ENCODE results near the gene PBX2. TPM values are rescaled to one million over a fixed set of nuclear protein-coding genes. Genes with fewer than 3 reads are reported as not detected.
"Not testable (repeated sequence)": the region's sequence is repeated elsewhere in the genome, so short reads cannot be mapped to it uniquely, and the experiment has no call there.

The PBX2 gene
- total RNA-seq, 1 experiment from 2014 or later: 48.1 TPM

DNA sequence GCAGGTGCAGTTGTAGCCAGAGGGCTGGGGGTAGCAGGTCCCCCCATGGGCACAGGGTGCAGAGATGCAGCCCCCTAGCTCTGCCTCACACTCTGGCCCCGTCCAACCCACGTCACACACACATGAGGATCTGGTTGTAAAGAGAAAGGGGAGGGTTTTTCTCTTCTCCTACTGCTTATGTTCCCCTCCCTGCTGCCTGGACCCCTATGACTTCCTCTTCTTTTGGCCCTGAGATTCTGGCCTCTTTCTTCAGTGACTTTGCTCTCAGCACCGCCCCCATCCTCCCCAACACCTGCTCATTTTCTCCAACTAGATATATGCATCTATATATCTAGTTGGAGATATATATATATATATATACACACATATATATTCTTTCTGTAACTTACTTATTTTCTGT, 24.1 kb upstream of the PBX2 start:
- peaks cover 10% of the 10 kb centered on the region for H3K4me1 Mint-ChIP-seq (ENCODE audit: insufficient read depth, unreplicated experiment)
- no peak for DNase-seq (ENCODE audit: unreplicated experiment)
- no peak overlapping the region for H3K4me3 Mint-ChIP-seq (ENCODE audit: unreplicated experiment)
- no peaks in the 10 kb centered on the region for H3K36me3 Mint-ChIP-seq (ENCODE audit: insufficient read depth, unreplicated experiment)
- H3K27ac Mint-ChIP-seq (ENCODE audit: low read depth, unreplicated experiment): no peak overlapping the region
- intact Hi-C loops (cut with micrococcal nuclease): no loop called here
- POLR2A ChIA-PET: interaction anchor here (0.6 to 1.5 kb wide), 2 partner anchors 19 to 653 kb away, joined by 3 to 4 read pairs; no protein-coding TSS in a partner anchor
- CTCF ChIA-PET: no interaction called here
- H3K27me3 Mint-ChIP-seq (ENCODE audit: insufficient read depth, unreplicated experiment): peaks cover 38% of the 10 kb centered on the region
- H3K9me3 Mint-ChIP-seq (ENCODE audit: unreplicated experiment): no peaks in the 10 kb centered on the region
- no TSS peak for BruUV-seq (replicated peaks)
- TF ChIP-seq, protein P1, sequence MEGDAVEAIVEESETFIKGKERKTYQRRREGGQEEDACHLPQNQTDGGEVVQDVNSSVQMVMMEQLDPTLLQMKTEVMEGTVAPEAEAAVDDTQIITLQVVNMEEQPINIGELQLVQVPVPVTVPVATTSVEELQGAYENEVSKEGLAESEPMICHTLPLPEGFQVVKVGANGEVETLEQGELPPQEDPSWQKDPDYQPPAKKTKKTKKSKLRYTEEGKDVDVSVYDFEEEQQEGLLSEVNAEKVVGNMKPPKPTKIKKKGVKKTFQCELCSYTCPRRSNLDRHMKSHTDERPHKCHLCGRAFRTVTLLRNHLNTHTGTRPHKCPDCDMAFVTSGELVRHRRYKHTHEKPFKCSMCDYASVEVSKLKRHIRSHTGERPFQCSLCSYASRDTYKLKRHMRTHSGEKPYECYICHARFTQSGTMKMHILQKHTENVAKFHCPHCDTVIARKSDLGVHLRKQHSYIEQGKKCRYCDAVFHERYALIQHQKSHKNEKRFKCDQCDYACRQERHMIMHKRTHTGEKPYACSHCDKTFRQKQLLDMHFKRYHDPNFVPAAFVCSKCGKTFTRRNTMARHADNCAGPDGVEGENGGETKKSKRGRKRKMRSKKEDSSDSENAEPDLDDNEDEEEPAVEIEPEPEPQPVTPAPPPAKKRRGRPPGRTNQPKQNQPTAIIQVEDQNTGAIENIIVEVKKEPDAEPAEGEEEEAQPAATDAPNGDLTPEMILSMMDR (IDR thresholded peaks at IDR 0.05; ENCODE audit: unreplicated experiment): no peak

DNA sequence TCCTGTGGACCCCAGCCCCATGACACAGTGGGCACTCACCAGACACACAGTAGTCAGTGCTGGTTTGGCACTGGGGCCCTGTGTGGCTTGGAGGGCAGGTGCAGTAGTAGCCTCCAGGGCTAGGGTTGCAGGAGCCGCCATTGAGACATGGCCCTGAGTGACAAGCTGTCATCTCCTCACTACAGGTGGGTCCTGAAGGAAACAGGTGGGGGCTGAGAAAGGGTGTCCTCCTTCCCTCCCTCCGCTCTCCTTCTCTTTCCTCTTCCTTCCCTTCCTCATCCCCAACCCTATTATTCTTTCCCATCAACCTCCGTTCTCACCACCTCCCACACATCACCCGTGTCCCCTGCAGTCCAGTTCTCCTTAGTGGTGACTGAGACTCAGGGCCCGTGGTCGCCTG, 23.6 kb upstream of the PBX2 start:
- TF ChIP-seq, protein P1 (IDR thresholded peaks at IDR 0.05; ENCODE audit: unreplicated experiment): no peak
- ChIA-PET CTCF (interaction anchor here (0.6 to 0.7 kb wide), 2 partner anchors 18 to 490 kb away, joined by 3 to 4 read pairs; no protein-coding TSS in a partner anchor), POLR2A (no interaction called here)
- no peak overlapping the region for H3K27ac Mint-ChIP-seq (ENCODE audit: low read depth, unreplicated experiment)
- H3K27me3 Mint-ChIP-seq (ENCODE audit: insufficient read depth, unreplicated experiment): peaks cover 34% of the 10 kb centered on the region
- no TSS peak for BruUV-seq (replicated peaks)
- no peaks in the 10 kb centered on the region for H3K36me3 Mint-ChIP-seq (ENCODE audit: insufficient read depth, unreplicated experiment)
- H3K9me3 Mint-ChIP-seq (ENCODE audit: unreplicated experiment): no peaks in the 10 kb centered on the region
- no peak overlapping the region for H3K4me3 Mint-ChIP-seq (ENCODE audit: unreplicated experiment)
- no peak for DNase-seq (ENCODE audit: unreplicated experiment)
- peaks cover 10% of the 10 kb centered on the region for H3K4me1 Mint-ChIP-seq (ENCODE audit: insufficient read depth, unreplicated experiment)
- intact Hi-C loops (cut with micrococcal nuclease): no loop called here

GRCh38 chr6:32212076-32212760, 22.2 kb upstream of the PBX2 start:
- CTCF ChIA-PET: interaction anchor here (0.6 to 1.4 kb wide), 2 partner anchors 42 to 94 kb away, joined by 3 to 4 read pairs; no protein-coding TSS in a partner anchor
- peak; percentile 69 for DNase-seq (ENCODE audit: unreplicated experiment)
- TF ChIP-seq, protein P1 (IDR thresholded peaks at IDR 0.05; ENCODE audit: unreplicated experiment): no peak
- Mint-ChIP-seq H3K4me3 (ENCODE audit: unreplicated experiment) (no peak overlapping the region), H3K36me3 (ENCODE audit: insufficient read depth, unreplicated experiment) (no peaks in the 10 kb centered on the region), H3K27ac (ENCODE audit: low read depth, unreplicated experiment) (no peak overlapping the region), H3K27me3 (ENCODE audit: insufficient read depth, unreplicated experiment) (peaks cover 19% of the 10 kb centered on the region), H3K9me3 (ENCODE audit: unreplicated experiment) (no peaks in the 10 kb centered on the region), H3K4me1 (ENCODE audit: insufficient read depth, unreplicated experiment) (peaks cover 10% of the 10 kb centered on the region)
- intact Hi-C loops (cut with micrococcal nuclease): no loop called here
- BruUV-seq (replicated peaks): no TSS peak
- POLR2A ChIA-PET: interaction anchor here (0.6 to 1.2 kb wide), 2 partner anchors 22 to 607 kb away, joined by 3 read pairs; partner anchors contain the start of gene PBX2

DNA sequence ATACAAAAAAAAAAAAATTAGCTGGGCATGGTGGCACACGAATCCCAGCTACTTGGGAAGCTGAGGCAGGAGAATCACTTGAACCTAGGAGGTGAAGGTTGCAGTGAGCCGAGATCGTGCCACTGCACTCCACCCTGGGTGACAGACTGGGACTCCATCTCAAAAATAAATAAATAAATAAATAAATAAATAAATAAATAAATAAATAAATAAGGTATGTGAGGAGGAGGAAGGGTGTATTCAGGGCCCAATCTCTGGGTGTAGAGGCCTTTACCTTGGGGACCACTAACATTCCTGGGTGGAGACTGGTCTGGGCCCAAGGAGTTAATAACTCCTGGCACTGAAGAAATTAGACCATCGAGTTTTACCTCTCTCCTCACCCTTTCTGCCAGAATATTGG, 21.4 kb upstream of the PBX2 start:
- peaks cover 10% of the 10 kb centered on the region for H3K4me1 Mint-ChIP-seq (ENCODE audit: insufficient read depth, unreplicated experiment)
- CTCF ChIA-PET: interaction anchor here (1.4 kb wide), 1 partner anchor 93 kb away, joined by 4 read pairs; no protein-coding TSS in a partner anchor
- POLR2A ChIA-PET: not testable (repeated sequence)

More for the DNA sequence above, 21.4 kb upstream of the PBX2 start:
- H3K36me3 Mint-ChIP-seq (ENCODE audit: insufficient read depth, unreplicated experiment); H3K4me3 Mint-ChIP-seq (ENCODE audit: unreplicated experiment); DNase-seq (ENCODE audit: unreplicated experiment); H3K27ac Mint-ChIP-seq (ENCODE audit: low read depth, unreplicated experiment); intact Hi-C loops (cut with micrococcal nuclease); BruUV-seq (replicated peaks); H3K9me3 Mint-ChIP-seq (ENCODE audit: unreplicated experiment): not testable (repeated sequence)
- H3K27me3 Mint-ChIP-seq (ENCODE audit: insufficient read depth, unreplicated experiment): peaks cover 11% of the 10 kb centered on the region
